ENCODE measurements around the gene MMEL1.

MMEL1 gene

GRCh38 chr1:2642560-2643413 lies 10.0 kb upstream of the MMEL1 start:
- DNase-seq, result peak; percentile 93

- no peak for DNase-seq
Measured at GRCh38 chr1:2642131-2642559, 9.3 kb upstream of the MMEL1 start.

- no peak for DNase-seq
Measured at GRCh38 chr1:2641381-2642130, 8.7 kb upstream of the MMEL1 start.

DNA sequence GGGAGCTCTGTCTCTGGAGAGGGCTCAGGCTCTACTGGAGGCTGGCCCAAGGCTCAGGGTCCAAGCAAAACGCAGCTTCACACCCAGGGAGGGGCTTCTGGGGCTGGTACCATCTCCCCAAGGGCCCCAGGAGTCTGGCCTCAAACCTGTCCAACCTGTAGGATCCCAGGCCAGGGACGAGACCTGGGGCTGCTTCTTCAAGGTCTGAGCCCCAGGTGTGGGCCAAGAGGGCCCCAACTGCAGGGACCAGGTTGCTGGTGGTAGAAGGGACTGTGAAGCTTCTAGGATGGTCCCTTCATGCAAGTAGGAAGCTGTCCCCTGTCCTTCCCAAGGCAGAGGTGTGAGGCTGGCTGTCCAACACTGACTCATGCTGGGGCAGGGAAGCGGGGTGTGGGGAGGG lies 7.8 kb upstream of the MMEL1 start:
- DNase-seq, result no peak

- DNase-seq, result no peak
Measured at GRCh38 chr1:2639607-2640521, 7.0 kb upstream of the MMEL1 start.

DNA sequence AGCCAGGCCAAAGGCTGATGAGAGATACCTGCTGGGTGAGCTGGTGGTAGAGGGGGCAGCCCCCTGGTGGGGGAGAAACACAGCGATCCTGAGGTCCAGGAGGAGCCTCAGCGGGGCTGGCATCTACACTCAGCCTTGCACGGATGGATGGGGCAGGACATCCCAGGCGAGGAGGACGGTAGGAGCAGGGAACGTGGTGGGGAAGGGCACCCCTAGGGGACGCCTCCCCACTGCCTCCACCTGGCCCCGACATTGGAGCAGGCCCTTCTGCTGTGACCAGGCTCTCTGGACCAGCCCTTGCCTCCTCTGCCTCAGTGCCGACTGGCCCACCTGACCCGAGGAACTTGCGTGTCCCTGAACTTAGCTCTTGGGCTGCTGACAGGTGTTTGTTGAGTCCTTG lies 6.4 kb upstream of the MMEL1 start:
- no peak for DNase-seq

DNA sequence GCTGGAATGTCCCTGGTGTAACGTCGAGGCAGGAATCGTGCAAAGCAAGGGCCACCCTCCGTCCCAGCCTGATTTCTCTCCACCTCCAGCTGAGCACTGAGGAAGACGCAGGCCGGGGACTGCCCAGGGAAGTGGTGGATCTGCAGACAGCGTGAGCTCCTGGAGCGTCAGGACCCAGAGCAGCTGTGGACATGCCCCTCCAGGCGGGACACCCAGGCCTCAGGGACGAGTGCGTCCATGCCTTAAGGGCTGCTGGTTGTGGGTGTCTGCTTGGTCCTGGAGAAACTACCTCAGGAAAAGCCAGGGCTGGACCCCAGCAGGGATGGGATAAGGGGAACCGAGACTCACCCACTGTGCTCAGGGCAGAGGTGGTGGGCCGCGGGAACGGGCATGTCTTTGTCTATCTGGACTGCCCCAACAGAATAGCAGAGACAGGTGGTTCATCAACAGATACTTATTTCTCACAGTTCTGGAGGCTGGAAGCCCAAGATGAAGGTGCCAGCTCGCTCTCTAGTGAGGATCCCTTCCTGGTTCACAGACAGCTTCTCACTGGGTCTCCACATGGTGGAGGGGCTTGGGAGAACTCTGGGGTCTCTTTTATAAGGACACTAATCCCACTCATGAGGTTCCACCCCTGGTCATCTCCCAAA lies 5.8 kb upstream of the MMEL1 start:
- no peak for DNase-seq

DNA sequence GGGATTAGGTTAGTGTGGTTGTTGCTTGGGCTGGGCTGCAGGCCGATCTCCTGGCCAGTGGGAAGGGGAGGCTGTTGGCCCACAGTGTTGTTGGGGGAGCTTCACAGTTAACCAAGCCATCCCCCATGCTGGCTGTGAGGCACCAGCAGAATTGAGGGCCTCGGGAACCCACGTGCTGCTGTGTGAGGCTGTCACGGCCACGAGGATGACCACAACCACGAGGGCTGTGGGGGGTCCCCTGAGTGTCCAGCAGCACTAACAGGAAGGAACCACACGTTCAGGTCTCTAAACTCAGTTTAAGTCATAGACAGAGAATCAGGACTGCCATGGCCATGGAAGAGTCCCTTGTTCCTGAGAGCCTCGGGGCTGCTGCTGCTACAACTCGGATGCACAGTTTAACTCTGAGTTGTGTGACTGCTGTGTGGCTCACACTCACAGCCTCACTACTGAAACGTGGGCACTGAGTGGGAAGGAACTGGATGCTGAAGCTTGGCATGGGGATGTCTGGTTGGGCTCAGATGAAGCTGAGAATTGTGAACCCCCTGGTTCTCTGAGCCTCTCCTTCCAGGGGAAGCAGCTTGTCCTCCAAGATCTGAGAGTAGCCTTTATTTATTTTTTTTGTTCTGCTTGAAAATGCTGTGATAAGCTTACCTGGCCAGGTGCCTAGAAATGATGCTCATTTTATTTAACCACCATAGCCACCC lies 4.8 kb upstream of the MMEL1 start:
- DNase-seq, result no peak

- no peak for DNase-seq
Measured at GRCh38 chr1:2636733-2637132, 3.9 kb upstream of the MMEL1 start.

DNA sequence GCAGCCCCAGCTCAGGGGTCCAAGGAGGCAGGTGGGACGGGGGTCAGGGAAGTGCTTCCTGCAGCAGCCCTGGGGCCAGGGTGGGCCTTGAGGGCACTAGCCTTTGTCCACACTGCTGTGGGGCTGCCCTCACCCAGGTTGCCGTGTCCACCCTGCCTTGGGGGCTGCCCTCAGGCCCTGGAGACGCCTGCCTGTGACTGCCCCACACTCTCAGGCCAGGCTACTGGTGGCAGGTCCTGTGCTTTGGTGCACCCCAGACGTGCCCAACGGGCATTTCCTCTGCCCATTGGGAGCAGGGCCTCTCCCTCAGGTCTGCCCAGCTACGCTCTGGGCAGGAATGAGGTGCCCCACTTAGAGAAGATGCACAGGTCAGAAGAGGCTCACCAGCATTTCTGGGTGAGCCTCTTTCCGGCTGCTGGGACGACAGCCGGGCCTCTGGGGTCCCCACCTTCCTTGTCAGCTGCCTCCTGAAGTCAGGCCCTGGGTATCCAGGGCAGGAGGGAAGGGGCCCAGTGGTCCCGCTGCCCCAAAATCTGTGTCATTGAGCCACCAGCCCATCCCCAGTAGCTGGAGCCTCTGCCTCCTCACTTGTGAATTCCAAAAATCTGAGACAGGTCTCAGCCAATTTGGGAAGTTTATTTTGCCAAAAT lies 2.7 kb upstream of the MMEL1 start:
- DNase-seq, result no peak

- no peak for DNase-seq
Measured at GRCh38 chr1:2633936-2634491, 1.2 kb upstream of the MMEL1 start.

GRCh38 chr1:2633366-2633935 lies 635 bp upstream of the MMEL1 start:
- no peak for DNase-seq

DNA sequence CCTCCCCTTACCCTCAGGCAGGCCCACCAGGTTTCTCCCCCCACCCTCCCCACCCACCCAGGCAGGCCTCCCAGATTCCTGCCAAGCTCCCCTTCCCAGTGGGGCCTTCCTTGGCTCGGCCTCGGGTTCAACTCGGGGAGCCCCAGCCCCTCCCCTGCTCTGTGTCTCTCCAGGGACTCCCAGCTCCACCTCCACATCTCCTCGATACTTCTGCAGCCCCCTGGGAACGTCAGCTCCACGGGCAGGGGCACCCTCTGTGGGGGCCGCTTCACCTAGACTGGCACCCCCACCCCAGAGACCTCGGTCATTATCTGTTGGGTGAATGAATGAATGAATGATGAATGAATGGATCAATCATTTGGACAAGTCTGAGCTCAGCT lies 775 bp downstream of the MMEL1 start:
- no peak for DNase-seq

DNA sequence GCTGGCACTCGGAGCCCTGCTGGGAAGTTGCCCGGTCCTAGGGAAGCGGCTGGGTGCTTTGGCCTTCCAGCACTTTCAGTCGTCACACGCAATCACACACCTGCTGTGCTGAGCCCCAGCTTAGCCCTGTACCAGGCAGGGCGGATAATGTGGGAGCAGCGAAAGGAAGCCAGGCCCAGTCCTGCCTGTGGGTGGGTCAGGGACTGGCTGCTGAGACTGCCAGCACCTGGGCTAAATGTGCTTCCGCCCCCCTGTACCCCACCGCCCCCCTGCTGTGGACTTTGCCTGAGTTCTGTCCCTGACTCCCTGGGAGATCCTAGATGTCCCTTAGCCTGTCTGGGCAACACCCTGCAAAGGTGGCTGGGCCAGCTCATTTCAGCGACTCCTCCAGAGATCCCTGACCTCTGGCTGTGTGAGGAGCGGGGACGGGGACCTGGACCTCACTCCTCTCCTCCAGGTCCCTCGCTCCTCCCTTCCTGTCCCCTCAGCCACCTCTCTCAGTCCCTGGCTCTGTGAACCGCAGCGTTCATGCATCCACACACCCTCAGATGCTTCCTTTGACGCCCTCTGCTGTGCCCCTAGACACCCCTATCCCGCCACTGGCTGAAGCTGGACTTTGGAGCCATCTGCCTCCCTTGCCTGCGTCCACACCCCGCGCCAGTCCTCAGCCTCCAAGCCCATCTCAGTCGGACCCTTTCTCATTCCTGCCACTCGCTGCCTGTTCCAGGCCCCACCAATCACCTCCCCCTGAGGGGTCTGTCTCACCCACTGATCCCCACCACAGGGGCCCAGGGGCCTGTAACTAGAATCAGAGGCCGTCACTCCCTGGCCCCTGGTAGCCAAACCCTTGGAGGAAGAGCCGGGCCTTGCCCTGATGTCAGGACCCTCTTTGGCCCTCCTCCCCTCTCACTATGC lies 1.4 kb downstream of the MMEL1 start:
- no peak for DNase-seq

DNA sequence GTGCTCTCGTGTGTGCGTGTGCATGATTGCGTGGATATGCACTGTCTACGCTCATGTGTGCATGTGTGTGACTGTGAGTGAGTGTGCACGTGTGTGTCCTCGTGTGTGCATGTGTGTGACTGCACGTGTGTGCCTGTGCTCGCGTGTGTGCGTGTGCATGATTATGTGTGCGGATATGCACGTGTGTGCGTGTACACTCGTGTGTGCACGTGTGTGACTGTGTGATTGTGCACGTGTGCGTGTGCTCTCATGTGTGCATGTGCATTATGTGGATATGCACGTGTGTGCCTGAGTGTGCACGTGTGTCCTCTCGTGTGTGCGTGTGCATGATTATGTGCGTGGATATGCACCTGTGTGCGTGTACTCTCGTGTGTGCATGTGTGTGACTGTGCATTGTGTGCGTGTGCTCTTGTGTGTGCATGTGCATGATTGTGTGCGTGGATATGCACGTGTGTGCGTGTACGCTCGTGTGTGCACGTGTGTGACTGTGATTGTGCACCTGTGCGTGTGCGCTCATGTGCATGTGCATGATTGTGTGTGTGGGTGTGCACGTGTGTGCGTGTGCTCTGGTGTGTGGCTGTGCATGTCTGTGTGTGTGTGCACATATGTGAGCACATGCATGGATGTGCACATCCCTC lies 2.2 kb downstream of the MMEL1 start:
- DNase-seq, result no peak

DNA sequence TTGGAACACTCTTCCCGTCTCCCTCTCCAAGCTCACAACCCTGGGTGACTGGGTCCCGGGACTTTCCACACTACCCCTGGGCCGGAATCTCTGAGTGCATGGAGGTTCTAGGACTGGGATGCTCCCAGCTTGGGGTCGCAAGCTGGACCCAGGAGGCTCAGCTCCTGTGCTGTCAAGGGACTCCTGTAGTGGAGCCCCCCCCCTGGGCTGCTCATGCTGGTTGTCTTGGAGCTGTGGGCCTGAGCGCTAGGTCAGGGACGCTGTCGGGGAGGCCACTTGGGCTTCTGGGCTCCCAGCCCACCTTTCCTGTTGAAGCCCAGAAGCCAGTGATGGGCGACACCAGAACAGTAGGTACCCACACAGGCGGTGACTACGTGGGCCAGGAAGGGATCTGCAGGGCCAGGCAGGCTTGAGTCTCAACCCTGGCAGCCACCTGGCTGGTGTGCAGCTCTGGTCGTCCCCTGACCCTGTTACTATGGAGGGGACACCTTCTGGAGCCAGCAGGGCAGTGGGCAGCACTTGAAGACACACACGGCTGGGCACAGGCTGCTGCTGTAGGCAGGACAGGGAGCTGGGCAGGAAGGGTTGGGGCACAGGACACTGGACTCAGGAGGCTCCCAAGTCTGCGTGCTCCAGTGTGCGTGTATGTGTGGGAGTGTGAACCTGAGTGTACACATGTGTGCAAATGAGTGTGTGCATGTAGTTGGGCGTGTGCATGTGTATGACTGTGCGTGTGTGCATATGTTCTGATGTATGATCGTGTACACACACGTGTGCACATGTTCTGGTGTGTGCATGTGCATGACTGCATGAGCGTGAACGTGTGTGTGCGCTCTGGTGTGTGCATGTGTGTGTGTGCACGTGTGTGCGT lies 3.0 kb downstream of the MMEL1 start:
- DNase-seq, result no peak

DNA sequence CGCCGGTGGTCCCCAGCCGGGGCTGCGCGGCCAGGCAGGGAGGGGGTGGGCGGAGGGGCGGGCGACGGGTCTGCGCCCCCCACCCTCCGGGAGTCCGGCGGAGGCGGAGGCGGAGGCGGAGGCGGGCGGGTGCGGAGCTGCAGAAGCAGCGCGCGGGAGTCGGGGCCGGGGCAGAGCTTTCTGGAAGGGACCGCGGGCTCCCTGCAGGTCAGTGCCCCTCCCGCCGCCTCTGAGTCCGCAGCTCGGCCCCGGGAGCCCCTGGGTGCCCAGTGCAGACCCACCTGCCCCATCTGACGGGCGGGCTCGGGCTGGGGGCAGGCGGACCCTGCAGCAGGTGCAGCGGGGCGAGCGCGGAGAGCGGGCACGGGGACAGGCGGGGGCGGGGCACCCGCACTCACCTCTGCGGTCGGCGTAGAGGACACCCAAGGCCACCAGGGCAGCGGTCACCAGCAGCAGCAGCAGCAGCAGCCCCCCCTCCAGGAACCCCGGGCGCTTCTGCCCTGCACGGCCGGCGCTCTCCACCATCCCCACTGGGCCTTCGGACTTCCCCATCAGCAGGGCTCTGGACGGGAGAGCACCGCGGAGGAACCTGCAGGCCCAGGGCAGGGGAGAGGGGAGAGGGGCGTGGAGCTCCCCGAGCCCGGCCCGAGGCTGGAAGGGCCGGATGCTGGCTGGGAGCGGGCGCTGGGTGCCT lies 3.7 kb downstream of the MMEL1 start:
- no peak for DNase-seq

Measured in effector CD4-positive, alpha-beta T cell (primary cell).